ENCODE measurements around the gene S100Z.
"Not testable (repeated sequence)": the region's sequence is repeated elsewhere in the genome, so short reads cannot be mapped to it uniquely, and the experiment has no call there.

S100Z gene

DNA sequence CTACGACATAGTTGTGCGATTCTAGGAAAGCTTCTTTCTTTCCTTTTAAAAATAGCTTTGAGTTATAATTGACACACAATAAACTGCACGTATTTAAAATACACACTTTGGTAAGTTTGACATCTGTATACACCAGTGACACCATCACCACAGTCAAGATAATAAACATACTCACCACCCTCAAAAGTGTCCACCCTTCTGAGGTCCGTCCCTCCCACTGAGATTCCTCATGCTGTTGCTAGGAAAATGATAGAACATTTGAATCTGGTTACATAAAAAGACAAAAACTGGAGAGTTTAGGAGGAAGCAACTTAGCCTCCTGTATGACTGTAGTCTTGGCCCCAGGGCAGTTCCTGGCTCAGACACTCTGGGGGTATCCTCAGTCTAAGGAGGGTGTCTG is 17.2 kb downstream of the S100Z start:
- no peaks in the 10 kb centered on the region for H3K36me3 ChIP-seq (ENCODE audit: control insufficient read depth, insufficient read depth, low read length)
- DNase-seq, result no peak
- H3K4me1 ChIP-seq (ENCODE audit: control insufficient read depth, insufficient read depth, low read length, poor library complexity, severe bottlenecking), result no peaks in the 10 kb centered on the region

DNA sequence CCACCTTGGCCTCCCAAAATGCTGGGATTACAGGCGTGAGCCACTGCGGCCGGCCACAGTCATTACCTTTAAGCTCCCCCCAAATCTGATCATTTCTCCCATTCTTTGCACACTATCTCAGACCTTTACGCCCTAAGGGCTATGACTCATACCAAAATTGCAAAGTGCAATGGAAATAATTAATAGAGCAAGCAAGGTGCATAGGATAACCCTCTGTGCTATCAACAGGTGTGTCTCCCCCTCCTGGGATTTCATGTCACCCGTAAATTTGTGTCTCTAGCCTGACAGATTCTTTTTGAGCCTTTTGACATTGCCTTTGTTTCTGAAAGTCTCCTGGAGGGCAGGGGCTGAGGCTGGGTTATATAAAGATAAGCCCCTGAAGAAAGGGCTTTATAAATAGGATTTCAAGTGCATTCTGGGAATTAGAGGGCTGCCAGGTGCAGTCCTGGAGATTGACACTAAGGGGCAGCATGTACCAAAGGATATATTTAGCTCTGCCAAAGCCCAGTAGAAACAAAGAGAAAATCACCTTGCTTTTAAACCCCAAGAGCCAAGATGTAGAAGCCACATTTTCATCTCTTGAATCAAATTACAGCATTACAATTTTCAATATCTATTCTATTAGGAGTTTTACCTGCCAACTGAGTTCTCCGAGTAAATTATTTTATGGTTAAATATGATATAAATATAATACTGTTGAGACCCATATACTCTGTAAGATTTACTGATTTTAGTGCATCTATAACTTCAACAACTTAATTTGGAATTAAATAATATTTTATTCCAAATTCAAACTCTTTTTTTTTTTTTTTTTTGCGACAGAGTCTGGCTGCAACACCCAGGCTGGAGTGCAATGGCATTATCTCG is 18.2 kb downstream of the S100Z start:
- Histone ChIP-seq H3K27ac (ENCODE audit: insufficient read depth, low read length, poor library complexity, severe bottlenecking) (no peak overlapping the region), H3K27me3 (replicated peaks; ENCODE audit: control insufficient read depth, insufficient read depth, low read length, poor library complexity, severe bottlenecking) (no peaks in the 10 kb centered on the region), H3K4me1 (ENCODE audit: control insufficient read depth, insufficient read depth, low read length, poor library complexity, severe bottlenecking) (no peaks in the 10 kb centered on the region), H3K36me3 (ENCODE audit: control insufficient read depth, insufficient read depth, low read length) (no peaks in the 10 kb centered on the region), H3K4me3 (ENCODE audit: insufficient read depth, low read depth, low read length, poor library complexity, severe bottlenecking) (no peak overlapping the region), H3K9me3 (ENCODE audit: control insufficient read depth, low read length) (no peaks in the 10 kb centered on the region)
- peak; percentile 11 to 29 (median 17) for DNase-seq

More for the DNA sequence above, 17.2 kb downstream of the S100Z start:
- Histone ChIP-seq H3K27ac (ENCODE audit: insufficient read depth, low read length, poor library complexity, severe bottlenecking) (no peak overlapping the region), H3K4me3 (ENCODE audit: insufficient read depth, low read depth, low read length, poor library complexity, severe bottlenecking) (no peak overlapping the region), H3K27me3 (replicated peaks; ENCODE audit: control insufficient read depth, insufficient read depth, low read length, poor library complexity, severe bottlenecking) (no peaks in the 10 kb centered on the region), H3K9me3 (ENCODE audit: control insufficient read depth, low read length) (no peaks in the 10 kb centered on the region)

- Histone ChIP-seq H3K36me3 (ENCODE audit: control insufficient read depth, insufficient read depth, low read length) (no peaks in the 10 kb centered on the region), H3K27me3 (replicated peaks; ENCODE audit: control insufficient read depth, insufficient read depth, low read length, poor library complexity, severe bottlenecking) (no peaks in the 10 kb centered on the region), H3K27ac (ENCODE audit: insufficient read depth, low read length, poor library complexity, severe bottlenecking) (no peak overlapping the region), H3K4me1 (ENCODE audit: control insufficient read depth, insufficient read depth, low read length, poor library complexity, severe bottlenecking) (no peaks in the 10 kb centered on the region), H3K4me3 (ENCODE audit: insufficient read depth, low read depth, low read length, poor library complexity, severe bottlenecking) (no peak overlapping the region), H3K9me3 (ENCODE audit: control insufficient read depth, low read length) (no peaks in the 10 kb centered on the region)
- DNase-seq, result no peak
Measured at GRCh38 chr5:76870046-76870445, 20.2 kb downstream of the S100Z start.

- Histone ChIP-seq H3K36me3 (ENCODE audit: control insufficient read depth, insufficient read depth, low read length) (no peaks in the 10 kb centered on the region), H3K4me3 (ENCODE audit: insufficient read depth, low read depth, low read length, poor library complexity, severe bottlenecking) (no peak overlapping the region), H3K4me1 (ENCODE audit: control insufficient read depth, insufficient read depth, low read length, poor library complexity, severe bottlenecking) (no peaks in the 10 kb centered on the region), H3K27me3 (replicated peaks; ENCODE audit: control insufficient read depth, insufficient read depth, low read length, poor library complexity, severe bottlenecking) (no peaks in the 10 kb centered on the region), H3K27ac (ENCODE audit: insufficient read depth, low read length, poor library complexity, severe bottlenecking) (no peak overlapping the region), H3K9me3 (ENCODE audit: control insufficient read depth, low read length) (no peaks in the 10 kb centered on the region)
- no peak for DNase-seq
Measured at GRCh38 chr5:76874088-76874581, 24.3 kb downstream of the S100Z start.

DNA sequence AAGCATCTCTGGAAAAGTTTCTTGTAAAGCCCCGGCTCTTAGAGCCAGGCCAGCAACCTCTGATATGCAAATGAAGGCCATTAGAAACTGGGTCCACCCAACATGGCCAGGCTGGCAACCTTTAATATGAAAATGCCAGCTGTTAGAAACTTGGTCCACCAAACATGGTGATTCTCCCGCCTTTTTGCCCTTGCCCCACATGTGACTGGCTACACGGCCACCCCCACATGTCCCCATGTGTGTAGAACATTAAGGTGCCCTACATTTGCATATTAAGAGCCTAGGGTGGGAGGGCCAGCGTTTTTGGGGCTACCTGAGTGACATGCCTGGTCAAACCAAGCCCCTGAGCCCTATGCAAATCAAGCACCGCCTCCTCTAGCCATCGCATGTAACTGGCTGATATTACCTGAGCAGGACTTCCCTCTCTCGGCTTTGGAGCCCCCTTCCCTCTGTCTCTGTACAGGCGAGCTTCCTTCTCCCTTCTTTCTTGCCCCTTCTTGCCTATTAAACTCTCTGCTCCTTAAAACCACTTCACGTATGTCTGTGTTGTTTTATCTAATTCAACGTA is 39.0 kb downstream of the S100Z start:
- Histone ChIP-seq H3K9me3 (ENCODE audit: control insufficient read depth, low read length) (no peaks in the 10 kb centered on the region), H3K4me1 (ENCODE audit: control insufficient read depth, insufficient read depth, low read length, poor library complexity, severe bottlenecking) (no peaks in the 10 kb centered on the region), H3K4me3 (ENCODE audit: insufficient read depth, low read depth, low read length, poor library complexity, severe bottlenecking) (no peak overlapping the region), H3K27me3 (replicated peaks; ENCODE audit: control insufficient read depth, insufficient read depth, low read length, poor library complexity, severe bottlenecking) (no peaks in the 10 kb centered on the region), H3K36me3 (ENCODE audit: control insufficient read depth, insufficient read depth, low read length) (no peaks in the 10 kb centered on the region), H3K27ac (ENCODE audit: insufficient read depth, low read length, poor library complexity, severe bottlenecking) (no peak overlapping the region)
- DNase-seq, result no peak

DNA sequence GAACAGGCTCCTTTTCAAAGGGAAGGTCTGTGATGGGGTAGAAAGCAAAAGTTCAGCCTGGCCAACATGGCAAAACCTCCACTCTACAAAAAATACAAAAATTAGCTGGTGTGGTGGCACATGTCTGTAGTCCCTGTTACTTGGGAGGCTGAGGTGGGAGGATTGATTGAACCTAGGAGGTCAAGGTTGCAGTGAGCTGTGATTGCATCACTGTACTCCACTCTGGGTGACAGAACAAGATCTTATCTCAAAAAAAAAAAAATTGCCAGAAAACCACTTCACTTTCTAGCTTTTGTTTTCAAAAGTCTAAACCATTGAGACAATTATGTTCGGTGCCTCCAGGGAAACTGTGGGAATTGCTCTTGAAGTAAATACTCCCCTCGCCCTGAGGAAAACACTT is 43.5 kb downstream of the S100Z start:
- Histone ChIP-seq H3K4me1 (ENCODE audit: control insufficient read depth, insufficient read depth, low read length, poor library complexity, severe bottlenecking) (no peaks in the 10 kb centered on the region), H3K27ac (ENCODE audit: insufficient read depth, low read length, poor library complexity, severe bottlenecking) (no peak overlapping the region), H3K27me3 (replicated peaks; ENCODE audit: control insufficient read depth, insufficient read depth, low read length, poor library complexity, severe bottlenecking) (no peaks in the 10 kb centered on the region), H3K9me3 (ENCODE audit: control insufficient read depth, low read length) (no peaks in the 10 kb centered on the region), H3K4me3 (ENCODE audit: insufficient read depth, low read depth, low read length, poor library complexity, severe bottlenecking) (no peak overlapping the region), H3K36me3 (ENCODE audit: control insufficient read depth, insufficient read depth, low read length) (no peaks in the 10 kb centered on the region)
- DNase-seq, result no peak

DNA sequence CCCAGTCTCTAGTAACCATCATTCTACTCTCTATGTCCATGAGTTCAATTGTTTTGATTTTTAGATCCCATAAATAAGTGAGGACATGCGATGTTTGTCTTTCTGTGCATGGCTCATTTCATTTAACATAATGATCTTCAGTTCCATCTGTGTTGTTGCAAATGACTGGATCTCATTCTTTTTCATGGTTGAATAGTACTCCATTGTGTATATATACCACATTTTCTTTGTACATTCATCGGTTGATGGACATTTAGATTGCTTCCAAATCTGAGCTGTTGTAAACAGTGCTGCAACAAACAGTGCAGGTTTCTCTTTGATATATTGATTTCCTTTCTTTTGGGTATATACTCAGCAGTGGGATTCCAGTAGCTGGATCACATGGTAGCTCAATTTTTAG is 46.4 kb downstream of the S100Z start:
- Histone ChIP-seq H3K4me1 (ENCODE audit: control insufficient read depth, insufficient read depth, low read length, poor library complexity, severe bottlenecking) (no peaks in the 10 kb centered on the region), H3K27me3 (replicated peaks; ENCODE audit: control insufficient read depth, insufficient read depth, low read length, poor library complexity, severe bottlenecking) (no peaks in the 10 kb centered on the region), H3K27ac (ENCODE audit: insufficient read depth, low read length, poor library complexity, severe bottlenecking) (no peak overlapping the region), H3K36me3 (ENCODE audit: control insufficient read depth, insufficient read depth, low read length) (no peaks in the 10 kb centered on the region), H3K4me3 (ENCODE audit: insufficient read depth, low read depth, low read length, poor library complexity, severe bottlenecking) (no peak overlapping the region), H3K9me3 (ENCODE audit: control insufficient read depth, low read length) (no peaks in the 10 kb centered on the region)
- no peak for DNase-seq

DNA sequence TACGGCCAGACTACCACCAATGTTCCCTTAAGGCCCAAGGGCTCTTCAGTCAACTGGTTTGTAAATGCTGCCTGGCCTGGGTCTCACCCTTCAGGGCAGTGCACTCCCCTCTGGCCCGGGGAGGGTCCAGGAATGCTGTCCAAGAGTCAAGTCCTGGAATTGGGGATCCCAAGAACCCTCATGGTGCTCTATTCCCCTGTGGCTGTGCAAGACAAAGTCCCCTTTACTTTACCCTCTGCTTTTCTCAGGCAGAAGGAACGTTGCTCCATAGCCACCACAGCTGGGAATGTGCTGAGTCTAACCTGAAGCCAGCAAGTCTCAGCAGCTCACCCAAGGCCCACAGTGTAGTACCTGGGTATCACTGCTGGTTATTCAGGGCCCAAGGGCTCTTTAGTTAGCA is 51.7 kb downstream of the S100Z start:
- no peak for DNase-seq
- H3K4me3 ChIP-seq (ENCODE audit: insufficient read depth, low read depth, low read length, poor library complexity, severe bottlenecking), result no peak overlapping the region
- H3K27me3 ChIP-seq (replicated peaks; ENCODE audit: control insufficient read depth, insufficient read depth, low read length, poor library complexity, severe bottlenecking), result no peaks in the 10 kb centered on the region
- H3K4me1 ChIP-seq (ENCODE audit: control insufficient read depth, insufficient read depth, low read length, poor library complexity, severe bottlenecking), result no peaks in the 10 kb centered on the region
- no peaks in the 10 kb centered on the region for H3K36me3 ChIP-seq (ENCODE audit: control insufficient read depth, insufficient read depth, low read length)
- H3K27ac ChIP-seq (ENCODE audit: insufficient read depth, low read length, poor library complexity, severe bottlenecking), result no peak overlapping the region
- no peaks in the 10 kb centered on the region for H3K9me3 ChIP-seq (ENCODE audit: control insufficient read depth, low read length)

DNA sequence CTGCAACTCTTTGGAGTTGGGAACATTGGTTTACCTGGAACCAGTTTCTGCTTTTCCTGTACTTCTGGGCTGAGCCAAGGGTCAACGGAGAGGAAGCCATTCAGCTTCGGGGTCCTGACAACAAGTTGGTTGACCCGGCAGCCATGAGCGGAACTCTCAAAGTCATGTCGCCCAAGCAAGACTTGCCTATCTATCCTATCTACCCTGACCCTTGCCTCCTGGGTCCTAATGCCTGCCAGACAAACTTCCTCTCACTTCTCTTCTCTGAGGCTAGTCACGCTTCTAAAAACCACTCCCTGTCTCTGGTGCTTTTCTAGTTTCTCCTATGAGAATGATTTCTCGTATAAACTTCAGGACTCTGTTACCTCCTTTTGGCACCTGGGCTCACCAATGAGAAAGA is 58.4 kb downstream of the S100Z start:
- no peaks in the 10 kb centered on the region for H3K36me3 ChIP-seq (ENCODE audit: control insufficient read depth, insufficient read depth, low read length)
- H3K4me1 ChIP-seq (ENCODE audit: control insufficient read depth, insufficient read depth, low read length, poor library complexity, severe bottlenecking), result no peaks in the 10 kb centered on the region
- H3K27ac ChIP-seq (ENCODE audit: insufficient read depth, low read length, poor library complexity, severe bottlenecking), result no peak overlapping the region
- H3K4me3 ChIP-seq (ENCODE audit: insufficient read depth, low read depth, low read length, poor library complexity, severe bottlenecking), result no peak overlapping the region
- H3K27me3 ChIP-seq (replicated peaks; ENCODE audit: control insufficient read depth, insufficient read depth, low read length, poor library complexity, severe bottlenecking), result no peaks in the 10 kb centered on the region
- no peak for DNase-seq
- H3K9me3 ChIP-seq (ENCODE audit: control insufficient read depth, low read length), result no peaks in the 10 kb centered on the region

- not testable (repeated sequence) for H3K36me3 ChIP-seq (ENCODE audit: control insufficient read depth, insufficient read depth, low read length); H3K4me1 ChIP-seq (ENCODE audit: control insufficient read depth, insufficient read depth, low read length, poor library complexity, severe bottlenecking); H3K4me3 ChIP-seq (ENCODE audit: insufficient read depth, low read depth, low read length, poor library complexity, severe bottlenecking); H3K9me3 ChIP-seq (ENCODE audit: control insufficient read depth, low read length); H3K27me3 ChIP-seq (replicated peaks; ENCODE audit: control insufficient read depth, insufficient read depth, low read length, poor library complexity, severe bottlenecking); H3K27ac ChIP-seq (ENCODE audit: insufficient read depth, low read length, poor library complexity, severe bottlenecking); DNase-seq
Measured at GRCh38 chr5:76910344-76910933, 60.6 kb downstream of the S100Z start.

Measured in effector memory CD4-positive, alpha-beta T cell (primary cell).